ENCODE results near the gene NR2F1-AS1. TPM values are rescaled to one million over a fixed set of nuclear protein-coding genes. Genes with fewer than 3 reads are reported as not detected.
"Not testable (repeated sequence)": the region's sequence is repeated elsewhere in the genome, so short reads cannot be mapped to it uniquely, and the experiment has no call there.

NR2F1-AS1 gene
- polyA plus RNA-seq, 2 of the 4 experiments (the other 2 are of a cell fraction): 5.5 to 8.3 TPM

DNA sequence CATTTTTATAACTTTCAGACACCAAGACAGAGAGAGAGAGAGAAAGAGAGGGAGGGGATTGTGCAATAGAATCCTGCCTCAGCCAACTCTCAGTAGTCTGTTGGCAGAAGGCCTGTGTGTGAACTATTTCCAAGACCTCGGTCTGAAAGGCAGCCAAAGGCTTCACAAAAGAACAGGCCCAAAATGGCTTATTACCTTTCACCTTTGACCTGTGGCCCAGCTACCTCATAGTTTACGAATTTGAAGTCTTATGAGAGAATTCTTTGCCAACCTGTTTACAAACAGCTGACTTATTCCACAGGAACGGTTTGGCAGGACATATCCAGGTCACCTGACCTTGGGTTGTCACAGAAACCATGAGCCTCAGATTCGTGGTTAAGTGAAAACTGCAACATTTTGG, 48.6 kb downstream of the NR2F1-AS1 start:
- Histone ChIP-seq H3K9me3 (peaks cover 8% of the 10 kb centered on the region; the same call in 1 of the 3 replicates), H3K4me1 (peaks cover 6% of the 10 kb centered on the region; the same call in 2 of the 3 replicates), H3K27ac (peak overlapping the region in 1 of 2 experiments; percentile 33; a peak in 2 of 6 replicates), H3K4me3 (no peak overlapping the region), H3K4me2 (peak overlapping the region; percentile 32; the same call in 2 of the 3 replicates)
- 31% methylated on average over 4 of the region's 4 CpGs for WGBS (ENCODE audit: missing lambda C conversion rate)
- CTCF ChIA-PET: no interaction called here
- FAIRE-seq (no peak), ATAC-seq (no peak), DNase-seq (ENCODE audit: low read depth in 1 of 2, low spot score in 1 of 2) (peak in 1 of 2 experiments; percentile 9)
- TF ChIP-seq TP53 (CRISPR knock-in tag; IDR thresholded peaks at IDR 0.05) (no peak), CEBPB (IDR thresholded peaks at IDR 0.05) (peak; percentile 82)
- POLR2A ChIA-PET: no interaction called here

DNA sequence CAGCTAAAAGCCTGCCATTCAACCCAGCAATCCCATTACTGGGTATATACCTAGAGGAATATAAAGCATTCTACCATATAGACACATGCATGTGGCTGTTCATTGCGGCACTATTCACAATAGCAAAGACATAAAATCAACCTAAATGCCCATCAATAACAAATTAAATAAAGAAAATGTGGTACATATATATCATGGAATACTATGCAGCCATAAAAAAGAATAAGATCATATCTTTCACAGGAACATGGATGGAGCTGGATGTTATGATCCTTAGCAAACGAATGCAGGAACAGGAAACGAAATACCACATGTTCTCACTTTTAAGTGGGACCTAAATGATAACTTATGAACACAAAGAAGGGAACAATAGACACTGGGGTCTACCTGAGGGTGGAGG, 59.2 kb downstream of the NR2F1-AS1 start:
- H3K4me3 ChIP-seq; POLR2A ChIA-PET; H3K27ac ChIP-seq; DNase-seq (ENCODE audit: low read depth in 1 of 2, low spot score in 1 of 2); H3K4me2 ChIP-seq; H3K4me1 ChIP-seq; ATAC-seq; FAIRE-seq; CTCF ChIA-PET: not testable (repeated sequence)
- H3K9me3 ChIP-seq: peaks cover 16% of the 10 kb centered on the region
- 46% methylated on average over 3 of the region's 3 CpGs for WGBS (ENCODE audit: missing lambda C conversion rate)

DNA sequence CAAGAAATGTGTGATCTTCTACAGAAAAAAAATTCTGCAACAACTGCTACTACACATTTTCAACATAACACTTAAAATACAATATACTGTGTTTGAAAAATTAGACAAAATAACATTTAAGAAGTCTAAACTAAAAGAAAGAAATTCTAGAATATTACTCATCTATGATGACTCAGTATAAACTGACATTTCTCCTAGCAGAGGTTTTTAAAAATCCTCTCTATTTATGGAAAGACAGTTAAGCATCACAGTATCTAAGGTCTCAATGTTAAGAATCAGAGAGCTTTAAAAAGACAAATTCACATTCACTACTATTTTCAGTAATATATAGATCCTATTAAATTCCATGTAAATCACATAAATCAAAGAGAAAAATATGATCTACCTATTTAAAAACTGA, 61.3 kb downstream of the NR2F1-AS1 start:
- peaks cover 13% of the 10 kb centered on the region; the same call in 2 of the 3 replicates for H3K9me3 ChIP-seq
- FAIRE-seq (peak; percentile 49), DNase-seq (ENCODE audit: low read depth in 1 of 2, low spot score in 1 of 2) (no peak), ATAC-seq (no peak)
- TF ChIP-seq RCOR1 (IDR thresholded peaks at IDR 0.05; ENCODE audit: low read depth, low read length) (no peak), JUNB (IDR thresholded peaks at IDR 0.05) (peak; percentile 18; the same call in 1 of the 2 replicates)
- ChIA-PET CTCF (no interaction called here), POLR2A (no interaction called here)
- no peak overlapping the region; the same call in 2 of the 3 replicates for H3K4me2 ChIP-seq
- H3K27ac ChIP-seq: no peak overlapping the region
- no peak overlapping the region for H3K4me3 ChIP-seq
- H3K4me1 ChIP-seq: peaks cover 10% of the 10 kb centered on the region; the same call in 2 of the 3 replicates

DNA sequence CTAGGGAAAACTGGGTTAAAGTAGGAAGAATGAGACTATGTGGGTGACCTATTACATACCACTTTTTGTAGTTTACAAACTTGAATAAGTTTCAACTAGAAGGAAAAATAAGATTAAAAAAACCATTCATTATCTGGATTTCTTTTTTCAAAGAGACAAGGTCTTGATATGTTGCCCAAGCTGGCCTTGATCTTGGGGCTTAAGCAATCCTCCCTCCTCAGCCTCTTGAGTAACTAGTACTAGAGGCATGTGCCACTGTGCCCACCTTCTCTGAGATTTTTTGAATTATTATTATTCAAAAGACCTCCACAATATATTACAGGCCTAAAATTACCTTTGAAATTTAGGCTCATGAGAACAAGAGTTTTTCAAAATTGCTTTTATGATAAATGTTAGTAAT, 63.2 kb downstream of the NR2F1-AS1 start:
- ChIA-PET POLR2A (no interaction called here), CTCF (no interaction called here)
- Histone ChIP-seq H3K4me2 (no peak overlapping the region), H3K9me3 (peaks cover 11% of the 10 kb centered on the region; the same call in 2 of the 3 replicates), H3K4me1 (peaks cover 10% of the 10 kb centered on the region; the same call in 2 of the 3 replicates), H3K27ac (no peak overlapping the region), H3K4me3 (no peak overlapping the region)
- FAIRE-seq (no peak), ATAC-seq (no peak), DNase-seq (ENCODE audit: low read depth in 1 of 2, low spot score in 1 of 2) (no peak)
- TF ChIP-seq HOXB5 (CRISPR knock-in tag; IDR thresholded peaks at IDR 0.05) (no peak), CBX8 (IDR thresholded peaks at IDR 0.05) (no peak), JUN (IDR thresholded peaks at IDR 0.05) (no peak), RAD21 (conservative IDR thresholded peaks at IDR 0.05 in 1 of 2, IDR thresholded peaks at IDR 0.05 in 1 of 2) (no peak), FOXS1 (CRISPR knock-in tag; IDR thresholded peaks at IDR 0.05) (no peak)

DNA sequence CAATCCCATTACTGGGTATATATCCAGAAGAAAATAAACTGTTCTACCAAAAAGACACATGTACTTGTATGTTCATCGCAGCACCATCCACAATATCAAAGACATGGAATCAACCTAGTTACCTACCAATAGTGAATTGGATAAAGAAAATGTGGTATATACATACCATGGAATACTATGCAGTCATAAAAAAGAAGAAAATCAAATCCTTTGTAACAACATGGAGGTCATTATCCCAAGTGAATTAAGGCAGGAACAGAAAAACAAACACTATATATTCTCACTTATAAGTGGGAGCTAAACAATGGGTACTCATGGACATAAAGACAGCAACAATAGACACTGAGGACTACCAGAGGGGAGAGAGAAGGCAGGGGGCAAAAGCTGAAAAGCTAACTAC, 67.7 kb downstream of the NR2F1-AS1 start:
- no peak overlapping the region for H3K4me2 ChIP-seq
- H3K4me3 ChIP-seq: no peak overlapping the region
- no peak for ATAC-seq
- no peaks in the 10 kb centered on the region for H3K9me3 ChIP-seq
- 75% methylated on average over 1 of the region's 1 CpG for WGBS (ENCODE audit: missing lambda C conversion rate)
- POLR2A ChIA-PET: no interaction called here
- CTCF ChIA-PET: interaction anchor here (1.0 kb wide), 1 partner anchor 158 kb away, joined by 4 read pairs; no protein-coding TSS in a partner anchor
- H3K27ac ChIP-seq: no peak overlapping the region
- FAIRE-seq: no peak
- no peak for TF ChIP-seq ZC3H11A (IDR thresholded peaks at IDR 0.05)
- no peak for TF ChIP-seq HOXA7 (CRISPR knock-in tag; IDR thresholded peaks at IDR 0.05)
- TF ChIP-seq, protein P1, sequence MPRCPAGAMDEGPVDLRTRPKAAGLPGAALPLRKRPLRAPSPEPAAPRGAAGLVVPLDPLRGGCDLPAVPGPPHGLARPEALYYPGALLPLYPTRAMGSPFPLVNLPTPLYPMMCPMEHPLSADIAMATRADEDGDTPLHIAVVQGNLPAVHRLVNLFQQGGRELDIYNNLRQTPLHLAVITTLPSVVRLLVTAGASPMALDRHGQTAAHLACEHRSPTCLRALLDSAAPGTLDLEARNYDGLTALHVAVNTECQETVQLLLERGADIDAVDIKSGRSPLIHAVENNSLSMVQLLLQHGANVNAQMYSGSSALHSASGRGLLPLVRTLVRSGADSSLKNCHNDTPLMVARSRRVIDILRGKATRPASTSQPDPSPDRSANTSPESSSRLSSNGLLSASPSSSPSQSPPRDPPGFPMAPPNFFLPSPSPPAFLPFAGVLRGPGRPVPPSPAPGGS (IDR thresholded peaks at IDR 0.05): no peak
- no peak for TF ChIP-seq EP300 (IDR thresholded peaks at IDR 0.05)
- no peak for TF ChIP-seq EHMT2 (IDR thresholded peaks at IDR 0.05; ENCODE audit: low read depth)
- TF ChIP-seq RARB (CRISPR knock-in tag; IDR thresholded peaks at IDR 0.05): no peak
- TF ChIP-seq KDM5A (IDR thresholded peaks at IDR 0.05): no peak
- TF ChIP-seq POLR2A (IDR thresholded peaks at IDR 0.05; ENCODE audit: low read length): no peak
- no peak for TF ChIP-seq ZSCAN20 (CRISPR knock-in tag; IDR thresholded peaks at IDR 0.05)
- TF ChIP-seq, protein P2, sequence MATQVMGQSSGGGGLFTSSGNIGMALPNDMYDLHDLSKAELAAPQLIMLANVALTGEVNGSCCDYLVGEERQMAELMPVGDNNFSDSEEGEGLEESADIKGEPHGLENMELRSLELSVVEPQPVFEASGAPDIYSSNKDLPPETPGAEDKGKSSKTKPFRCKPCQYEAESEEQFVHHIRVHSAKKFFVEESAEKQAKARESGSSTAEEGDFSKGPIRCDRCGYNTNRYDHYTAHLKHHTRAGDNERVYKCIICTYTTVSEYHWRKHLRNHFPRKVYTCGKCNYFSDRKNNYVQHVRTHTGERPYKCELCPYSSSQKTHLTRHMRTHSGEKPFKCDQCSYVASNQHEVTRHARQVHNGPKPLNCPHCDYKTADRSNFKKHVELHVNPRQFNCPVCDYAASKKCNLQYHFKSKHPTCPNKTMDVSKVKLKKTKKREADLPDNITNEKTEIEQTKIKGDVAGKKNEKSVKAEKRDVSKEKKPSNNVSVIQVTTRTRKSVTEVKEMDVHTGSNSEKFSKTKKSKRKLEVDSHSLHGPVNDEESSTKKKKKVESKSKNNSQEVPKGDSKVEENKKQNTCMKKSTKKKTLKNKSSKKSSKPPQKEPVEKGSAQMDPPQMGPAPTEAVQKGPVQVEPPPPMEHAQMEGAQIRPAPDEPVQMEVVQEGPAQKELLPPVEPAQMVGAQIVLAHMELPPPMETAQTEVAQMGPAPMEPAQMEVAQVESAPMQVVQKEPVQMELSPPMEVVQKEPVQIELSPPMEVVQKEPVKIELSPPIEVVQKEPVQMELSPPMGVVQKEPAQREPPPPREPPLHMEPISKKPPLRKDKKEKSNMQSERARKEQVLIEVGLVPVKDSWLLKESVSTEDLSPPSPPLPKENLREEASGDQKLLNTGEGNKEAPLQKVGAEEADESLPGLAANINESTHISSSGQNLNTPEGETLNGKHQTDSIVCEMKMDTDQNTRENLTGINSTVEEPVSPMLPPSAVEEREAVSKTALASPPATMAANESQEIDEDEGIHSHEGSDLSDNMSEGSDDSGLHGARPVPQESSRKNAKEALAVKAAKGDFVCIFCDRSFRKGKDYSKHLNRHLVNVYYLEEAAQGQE (IDR thresholded peaks at IDR 0.05): no peak
- TF ChIP-seq HOXB5 (CRISPR knock-in tag; IDR thresholded peaks at IDR 0.05): no peak
- no peak for TF ChIP-seq CBX2 (IDR thresholded peaks at IDR 0.05; ENCODE audit: borderline replicate concordance, low read depth)
- TF ChIP-seq HEYL (CRISPR knock-in tag; IDR thresholded peaks at IDR 0.05): no peak
- DNase-seq (ENCODE audit: low read depth in 1 of 2, low spot score in 1 of 2): no peak
- no peaks in the 10 kb centered on the region for H3K4me1 ChIP-seq

Data from A549 (cell line).